ENCODE data around the gene MAST4. TPM values are rescaled to one million over a fixed set of nuclear protein-coding genes. Genes with fewer than 3 reads are reported as not detected.
A peak's percentile ranks its signal among the peaks of the same experiment; 100 is the strongest.

MAST4 gene
- total RNA-seq (10 to 100 TPM; 58.7 to 93.3 (median 78.4) TPM), polyA plus RNA-seq (10 to 100 TPM; 29.6 to 47.9 TPM)
- long read RNA-seq, donor 1, transcript MAST4-205 (5 exons, 717 nt), result major isoform, 9 of 99 reads
- long read RNA-seq, donor 1, partial matches to known transcripts, result 16 of 99 reads
- long read RNA-seq, donor 1, other reads (novel, unspliced or antisense), result 71 of 99 reads
- long read RNA-seq, donor 2, transcript MAST4-205 (5 exons, 717 nt), result major isoform, 10 of 92 reads
- long read RNA-seq, donor 2, partial matches to known transcripts, result 57 of 92 reads
- long read RNA-seq, donor 2, other reads (novel, unspliced or antisense), result 24 of 92 reads
- long read RNA-seq, donor 3, partial matches to known transcripts, result 82 of 131 reads
- long read RNA-seq, donor 3, other reads (novel, unspliced or antisense), result 45 of 131 reads

- peak within 1 kb of the TSS; percentile 44 to 83 (median 80) for H3K27ac ChIP-seq
- no peaks in the 10 kb centered on the region for H3K36me3 ChIP-seq
- no peaks in the 10 kb centered on the region for H3K9me3 ChIP-seq
- TF ChIP-seq CTCF (IDR thresholded peaks at IDR 0.05), result no peak
- peak; percentile 93 to 96 (median 95) for ATAC-seq
- WGBS, 2 donors, result 1 to 2% methylated on average over 74 of the region's 74 CpGs
- intact Hi-C loops (cut with DNase I), result loop anchor here in 6 of 10 donors (2.0 to 10.0 kb wide), 7 partner anchors 41 to 291 kb away; no protein-coding TSS in a partner anchor
- H3K27me3 ChIP-seq, result peaks cover 0 to 82% (median 0%) of the 10 kb centered on the region in 7 donors
- DNase-seq, result peak; percentile 92 to 93
- H3K4me1 ChIP-seq, result peaks cover 0 to 52% (median 27%) of the 10 kb centered on the region in 9 donors
- H3K4me3 ChIP-seq, result peak within 1 kb of the TSS; percentile 63 to 90 (median 75)
Observed at GRCh38 chr5:66595756-66596635, at the start of gene MAST4. Gene MAST4 (plus strand): TSS chr5:66596393. CDS start chr5:66596656, 263 bp downstream.

GRCh38 chr5:66546541-66546940, 49.7 kb upstream of the MAST4 start:
- Histone ChIP-seq H3K27ac (no peak overlapping the region), H3K4me3 (no peak overlapping the region), H3K27me3 (no peaks in the 10 kb centered on the region), H3K4me1 (no peaks in the 10 kb centered on the region), H3K9me3 (peaks cover 0 to 33% (median 18%) of the 10 kb centered on the region in 11 donors), H3K36me3 (no peaks in the 10 kb centered on the region)
- DNase-seq (no peak), ATAC-seq (no peak)
- intact Hi-C loops (cut with DNase I), result no loop called here
- no peak for TF ChIP-seq CTCF (IDR thresholded peaks at IDR 0.05)

DNA sequence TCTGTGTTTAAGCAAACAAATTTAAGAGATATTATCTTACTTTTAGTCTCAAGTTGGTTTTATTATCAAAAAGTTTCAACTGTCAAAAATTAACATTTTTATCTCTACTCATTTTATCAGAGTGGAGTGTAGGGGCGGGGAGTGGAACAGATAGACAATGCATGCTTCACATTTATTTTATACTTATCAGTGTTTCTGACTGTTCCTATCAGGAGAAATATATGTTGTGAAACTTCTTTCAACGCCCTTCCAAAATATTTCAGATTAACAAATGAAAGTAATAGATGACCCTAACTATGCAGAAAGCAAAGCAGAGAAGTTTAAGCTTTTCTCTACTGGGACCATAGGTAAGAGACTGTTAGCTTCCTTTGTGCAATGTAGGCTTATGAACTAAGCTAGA, 44.9 kb upstream of the MAST4 start:
- Histone ChIP-seq H3K27me3 (no peaks in the 10 kb centered on the region), H3K36me3 (no peaks in the 10 kb centered on the region), H3K9me3 (peaks cover 0 to 43% (median 14%) of the 10 kb centered on the region in 11 donors), H3K27ac (no peak overlapping the region), H3K4me3 (no peak overlapping the region), H3K4me1 (no peaks in the 10 kb centered on the region)
- no peak for TF ChIP-seq CTCF (IDR thresholded peaks at IDR 0.05)
- DNase-seq, result no peak
- WGBS, 2 donors, result 49 to 54% methylated on average over 2 of the region's 2 CpGs
- no peak for ATAC-seq
- intact Hi-C loops (cut with DNase I), result no loop called here

GRCh38 chr5:66551945-66552344, 44.2 kb upstream of the MAST4 start:
- DNase-seq, result no peak
- H3K9me3 ChIP-seq, result peaks cover 0 to 37% (median 8%) of the 10 kb centered on the region in 11 donors
- no peak overlapping the region for H3K27ac ChIP-seq
- intact Hi-C loops (cut with DNase I), result no loop called here
- no peaks in the 10 kb centered on the region for H3K27me3 ChIP-seq
- H3K36me3 ChIP-seq, result no peaks in the 10 kb centered on the region
- WGBS, 2 donors, result 44 to 61% methylated on average over 1 of the region's 1 CpG
- no peak for TF ChIP-seq CTCF (IDR thresholded peaks at IDR 0.05)
- no peaks in the 10 kb centered on the region for H3K4me1 ChIP-seq
- H3K4me3 ChIP-seq, result no peak overlapping the region
- no peak for ATAC-seq
